COLO829 (cell line): ENCODE data around the gene ACOX1.

ENCODE experiments used
- DNase-seq: peaks from one replicate; pipeline ENCODE4 v3.0.0; 2012; ENCODE audit warnings: low spot score

Gene ACOX1

DNA sequence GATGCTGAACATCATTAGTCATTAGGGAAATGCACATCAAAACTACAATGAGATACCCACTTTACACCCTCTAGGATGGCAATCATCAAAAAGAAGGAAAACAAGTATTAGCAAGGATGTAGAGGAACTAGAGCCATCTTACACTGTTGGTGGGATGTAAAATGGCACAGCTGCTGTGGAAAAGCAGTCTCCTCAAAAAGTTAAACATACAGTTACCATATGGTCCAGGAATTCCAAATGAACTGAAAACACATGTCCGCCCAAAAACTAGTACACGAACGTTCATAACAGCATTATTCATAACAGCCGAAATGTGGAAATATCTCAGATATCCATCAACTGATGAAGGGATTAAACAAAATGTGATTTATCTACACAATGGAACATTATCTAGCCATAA is 45.2 kb downstream of the ACOX1 start:
- DNase-seq: no peak

DNA sequence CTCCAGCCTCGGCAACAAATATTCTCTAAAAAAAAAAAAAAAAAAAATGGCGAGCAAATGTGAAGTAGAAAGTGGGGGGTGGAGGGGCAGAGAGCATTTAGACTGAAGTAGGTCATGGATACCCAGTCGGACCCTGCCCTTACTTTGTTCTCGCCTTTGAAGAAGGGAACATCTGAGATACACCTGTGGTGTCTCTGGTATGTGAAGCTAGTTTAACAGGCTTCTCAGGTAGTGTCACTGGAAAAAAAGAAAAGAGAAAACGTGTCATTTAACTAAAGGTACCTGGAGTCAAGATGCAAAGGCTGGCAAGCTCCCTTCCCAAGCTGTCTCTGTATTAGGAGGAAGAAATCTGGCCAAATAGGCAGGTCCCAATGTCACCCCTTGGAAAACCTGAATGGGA is 46.1 kb downstream of the ACOX1 start:
- no peak for DNase-seq

DNA sequence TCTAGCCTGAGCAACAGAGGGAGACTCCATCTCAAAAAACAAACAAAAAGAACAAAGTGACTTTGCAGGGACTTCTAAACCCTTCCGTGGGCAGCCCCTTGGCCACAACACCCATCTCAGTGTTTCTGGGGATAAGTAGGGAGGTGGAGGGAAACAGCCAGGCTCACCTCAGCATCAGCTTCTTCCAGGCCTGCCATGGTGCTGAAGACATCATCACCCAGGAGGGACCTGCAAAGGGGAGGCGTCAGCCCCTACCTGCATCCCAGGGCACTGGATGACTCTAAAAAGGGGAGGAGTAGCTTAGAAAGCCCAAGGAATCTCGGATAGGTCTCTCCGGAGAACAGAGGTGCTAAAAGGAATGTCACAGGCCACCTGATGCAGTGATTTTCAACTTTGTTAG is 47.9 kb downstream of the ACOX1 start:
- DNase-seq: no peak

DNA sequence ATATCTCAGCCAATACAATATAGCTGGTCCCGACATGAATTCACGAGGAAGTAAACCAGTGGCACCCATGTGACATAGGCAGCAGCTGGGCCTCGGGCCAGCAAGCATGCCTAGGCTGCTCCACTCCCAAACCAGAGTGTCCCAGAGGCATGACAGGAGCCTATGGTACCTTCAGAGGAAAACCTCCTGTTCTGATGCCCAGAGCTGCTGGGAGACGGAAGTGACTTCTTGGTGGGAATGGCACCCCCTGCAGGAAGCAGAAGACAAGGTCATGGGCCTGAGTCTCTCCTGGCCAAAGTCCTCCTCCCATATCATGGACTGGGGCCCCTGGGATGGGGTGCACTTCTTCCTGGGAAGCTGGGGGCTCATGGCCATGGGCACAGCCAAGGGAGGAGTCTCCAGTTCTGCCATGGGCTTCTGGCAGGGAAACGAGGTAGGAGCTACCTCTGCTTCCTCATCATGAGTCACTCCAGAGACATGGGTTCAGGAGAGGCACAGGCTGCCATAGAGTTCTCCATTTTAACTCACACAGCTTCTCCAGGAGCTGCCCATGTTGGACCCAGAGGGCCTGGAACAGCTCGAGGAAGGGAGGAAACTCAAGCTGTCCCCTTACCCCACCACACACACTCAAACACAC is 51.6 kb downstream of the ACOX1 start:
- peak; percentile 32 for DNase-seq

DNA sequence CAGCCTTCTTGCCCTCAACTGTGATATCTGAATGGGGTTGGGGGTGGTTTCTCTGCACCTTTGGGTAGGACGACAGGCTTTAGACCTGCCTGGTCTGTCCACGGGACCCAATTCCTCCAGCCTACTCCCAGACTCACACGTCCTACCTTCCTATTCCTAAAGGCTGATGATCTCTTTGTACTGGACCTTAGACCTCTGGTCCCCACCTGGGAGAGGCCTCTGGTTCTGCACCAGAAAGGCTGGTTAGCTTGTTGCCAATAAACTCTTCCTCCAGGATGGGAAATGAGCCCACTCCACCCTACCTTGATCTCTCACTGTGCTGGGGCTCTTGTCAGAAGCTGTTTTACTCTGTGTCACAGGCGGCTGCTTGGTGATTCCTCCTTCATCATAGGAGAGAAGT is 52.5 kb downstream of the ACOX1 start:
- no peak for DNase-seq

DNA sequence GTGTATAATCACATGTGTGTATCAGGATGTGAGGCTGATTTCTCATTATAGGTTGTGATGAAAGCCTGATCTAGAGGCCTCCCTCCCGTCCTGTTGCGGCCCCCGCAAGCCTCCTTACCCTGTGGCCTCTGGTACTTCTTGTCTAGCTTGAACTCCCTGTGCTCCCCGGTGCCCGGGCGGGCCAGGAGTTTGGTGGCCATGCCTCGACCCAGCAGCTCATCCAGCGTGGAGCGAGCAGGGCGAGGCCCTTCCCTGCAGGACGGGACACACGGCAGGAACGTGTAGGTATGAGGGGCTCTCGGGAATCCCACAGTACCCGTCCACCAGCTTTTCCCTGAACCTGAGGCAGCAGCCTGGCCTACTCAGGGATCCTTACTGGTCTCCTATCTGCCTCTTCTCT is 53.1 kb downstream of the ACOX1 start:
- DNase-seq: no peak

DNA sequence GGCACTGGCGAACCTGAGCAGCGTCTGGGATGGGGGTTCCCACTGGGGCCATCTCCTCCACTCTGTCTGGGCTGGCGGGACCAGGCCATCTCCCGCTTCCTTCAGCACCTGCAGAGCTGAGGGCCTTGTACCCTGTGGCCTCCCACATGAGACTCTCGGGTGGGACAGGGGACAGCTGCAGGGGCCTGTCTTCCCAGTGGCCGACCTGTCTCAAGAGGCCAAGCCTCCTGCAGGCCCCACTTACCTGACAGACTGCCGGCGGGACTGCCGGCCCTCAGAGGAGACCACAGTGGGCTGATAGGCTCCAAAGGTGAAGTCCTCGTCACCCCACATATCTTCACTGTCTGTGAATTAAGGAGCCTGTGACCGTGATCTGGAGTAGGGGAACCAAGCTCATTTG is 53.9 kb downstream of the ACOX1 start:
- no peak for DNase-seq

DNA sequence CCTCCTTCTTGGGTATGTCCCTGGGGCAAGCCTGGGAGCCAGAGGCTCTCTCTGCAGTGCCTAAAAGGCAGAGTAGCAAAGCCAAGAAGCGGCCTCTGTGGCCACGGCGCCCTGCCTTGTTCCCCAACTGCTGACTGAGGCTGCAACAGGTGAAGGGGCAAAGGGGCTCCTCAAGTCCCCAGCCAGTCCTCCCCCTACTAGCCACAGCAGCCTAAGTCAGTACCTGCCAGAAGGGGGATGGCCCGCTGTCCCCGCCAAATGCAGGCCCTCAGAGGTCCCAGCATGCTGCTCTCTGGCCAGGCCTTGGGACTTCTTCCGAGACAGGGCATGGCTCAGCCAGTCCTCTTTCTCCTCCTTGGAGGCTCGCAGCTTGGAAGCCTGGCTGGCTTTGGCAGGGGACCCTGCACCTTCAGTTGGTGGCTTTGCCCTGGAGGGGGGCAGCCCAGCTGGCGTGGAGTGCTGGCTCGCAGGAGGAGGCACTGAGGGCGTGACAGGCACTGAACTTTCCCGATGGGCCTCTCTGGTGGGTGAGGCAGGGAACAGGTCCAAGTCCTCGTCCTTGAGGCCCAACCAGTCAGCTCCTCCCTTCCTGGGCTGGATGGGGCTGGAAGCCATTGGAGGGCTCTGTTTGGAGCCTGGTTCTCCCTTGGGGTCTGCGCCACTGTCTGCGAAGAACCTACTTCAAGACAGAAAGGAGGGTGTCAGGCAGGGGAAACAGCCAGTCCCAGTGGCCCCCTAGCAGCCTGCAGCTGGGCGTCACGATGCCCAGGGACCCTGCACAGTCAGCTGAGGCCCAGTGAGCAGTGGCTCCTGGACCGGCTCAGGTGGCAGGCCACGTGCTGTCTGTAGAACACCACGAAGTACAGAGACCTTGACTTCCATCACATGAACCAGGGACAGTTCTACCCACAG is 55.7 kb downstream of the ACOX1 start:
- DNase-seq: no peak

DNA sequence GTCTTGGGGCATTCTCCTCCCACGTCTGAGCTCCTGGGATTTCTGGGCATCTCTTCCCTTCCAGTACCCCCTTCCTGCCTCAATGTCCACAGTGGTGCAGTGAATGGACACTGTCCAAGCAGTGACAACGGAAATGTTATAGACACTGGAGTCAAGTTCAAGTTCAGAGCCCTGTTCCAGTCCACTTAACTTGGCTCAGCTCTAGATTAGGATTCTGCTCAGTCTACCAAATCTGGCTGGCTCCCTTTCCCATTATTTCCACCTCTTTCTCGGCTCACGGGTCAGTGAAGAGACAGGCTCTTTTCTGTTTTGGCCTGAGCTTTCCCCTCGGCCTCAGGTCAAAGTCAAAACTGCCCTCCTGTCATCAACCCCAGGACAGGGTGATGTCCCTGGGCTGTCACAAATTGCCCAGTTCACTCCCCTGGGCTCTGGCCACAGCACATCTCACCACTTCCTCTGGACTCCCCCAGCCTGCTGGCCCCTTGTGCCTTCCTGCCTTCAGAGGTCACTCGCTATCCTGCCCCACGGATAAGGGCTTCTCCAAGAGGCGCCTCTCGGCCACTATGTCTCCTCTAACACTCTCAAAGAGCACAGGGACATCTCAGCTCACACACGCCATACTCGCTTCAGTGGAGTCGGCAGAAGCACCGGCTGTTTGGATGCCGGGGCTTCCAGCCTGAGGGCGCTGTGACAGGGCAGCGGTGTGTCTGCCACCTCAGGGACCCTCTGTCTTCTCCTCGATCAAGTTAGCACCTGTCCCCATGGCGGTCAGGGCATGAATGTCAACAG is 56.6 kb downstream of the ACOX1 start:
- DNase-seq: no peak

DNA sequence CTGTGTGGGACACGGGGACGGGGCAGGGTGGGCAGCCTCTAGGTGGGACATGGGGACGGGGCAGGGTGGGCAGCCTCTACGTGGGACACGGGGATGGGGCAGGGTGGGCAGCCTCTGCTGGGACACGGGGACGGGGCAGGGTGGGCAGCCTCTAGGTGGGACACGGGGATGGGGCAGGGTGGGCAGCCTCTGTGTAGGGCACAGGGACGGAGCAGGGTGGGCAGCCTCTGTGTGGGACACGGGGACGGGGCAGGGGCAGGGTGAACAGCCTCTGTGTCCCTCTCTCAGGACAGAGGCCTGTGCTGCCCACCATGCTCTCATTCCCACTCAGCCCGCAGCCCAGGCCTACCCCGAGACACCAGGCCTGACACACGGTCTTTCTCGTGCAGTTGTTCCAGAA is 57.4 kb downstream of the ACOX1 start:
- no peak for DNase-seq

DNA sequence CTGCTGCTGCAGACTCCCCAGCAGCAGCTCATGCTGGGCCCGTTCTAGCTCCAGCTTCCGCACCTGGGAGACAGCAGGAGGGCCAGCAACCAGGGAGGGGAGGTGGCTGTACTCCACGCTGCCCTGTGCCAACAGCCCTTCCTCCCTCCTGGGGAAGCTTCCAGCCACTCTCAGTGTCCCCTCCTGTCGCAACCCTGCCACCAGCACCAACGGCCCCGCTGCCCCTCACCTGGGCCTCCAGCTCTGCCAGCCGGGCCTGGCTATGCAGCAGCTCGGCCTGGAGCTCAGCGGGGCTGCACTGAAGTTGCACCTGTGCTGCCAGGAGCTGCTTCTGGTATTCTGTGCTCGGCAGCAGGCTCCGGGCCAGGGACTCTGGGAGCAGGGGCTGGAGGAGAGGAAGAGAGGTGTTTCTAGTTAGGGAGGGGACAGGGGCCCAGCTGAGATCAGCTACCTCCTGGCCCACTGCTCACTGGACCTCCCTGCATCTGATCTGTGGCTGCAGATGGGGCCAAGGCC is 58.9 kb downstream of the ACOX1 start:
- no peak for DNase-seq

DNA sequence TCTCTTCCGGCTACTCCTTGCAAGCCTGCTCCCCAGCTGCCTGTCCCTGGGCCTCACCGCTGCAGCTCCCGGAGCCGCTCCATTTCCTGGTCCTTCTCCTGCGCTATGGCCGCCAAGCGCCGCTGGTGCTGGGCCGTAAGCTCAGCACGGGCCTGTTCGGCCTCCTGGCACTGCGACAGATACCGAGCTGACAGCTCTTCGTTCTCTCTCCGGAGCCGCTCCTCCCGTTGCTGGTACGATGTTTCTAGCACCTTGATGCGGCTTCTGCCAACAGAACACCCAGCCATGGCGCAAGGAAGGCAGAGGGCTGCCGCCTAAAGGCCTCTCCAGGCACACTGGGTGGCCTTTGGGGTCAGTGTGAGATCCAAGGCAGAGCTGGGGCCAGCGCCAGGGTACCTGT is 59.4 kb downstream of the ACOX1 start:
- DNase-seq: no peak

DNA sequence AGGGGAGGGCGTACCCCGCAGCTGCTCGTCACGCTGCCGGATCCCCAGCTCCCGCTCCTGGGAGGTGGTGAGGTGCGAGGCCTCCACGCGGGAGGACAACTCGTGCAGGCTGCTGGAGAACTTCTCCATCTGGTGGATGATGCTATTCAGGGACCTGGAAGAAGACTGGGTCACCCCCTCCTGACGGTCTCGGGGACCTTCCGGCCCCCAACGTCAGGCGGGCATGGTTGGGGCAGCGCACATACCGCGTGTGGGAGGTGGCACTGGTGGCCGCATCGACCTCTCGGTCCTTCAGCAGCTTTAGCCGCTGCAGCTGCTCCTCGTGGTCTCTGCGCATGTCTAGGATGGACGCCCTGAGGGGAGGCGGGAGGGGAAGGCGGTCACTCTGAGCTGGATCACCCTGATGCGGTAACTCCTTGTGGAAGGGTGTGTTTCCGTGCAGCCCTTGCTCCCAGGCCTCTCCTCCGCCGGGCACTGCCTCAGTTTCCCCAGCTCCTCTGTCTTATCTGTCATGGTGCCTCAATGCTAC is 61.0 kb downstream of the ACOX1 start:
- no peak for DNase-seq

DNA sequence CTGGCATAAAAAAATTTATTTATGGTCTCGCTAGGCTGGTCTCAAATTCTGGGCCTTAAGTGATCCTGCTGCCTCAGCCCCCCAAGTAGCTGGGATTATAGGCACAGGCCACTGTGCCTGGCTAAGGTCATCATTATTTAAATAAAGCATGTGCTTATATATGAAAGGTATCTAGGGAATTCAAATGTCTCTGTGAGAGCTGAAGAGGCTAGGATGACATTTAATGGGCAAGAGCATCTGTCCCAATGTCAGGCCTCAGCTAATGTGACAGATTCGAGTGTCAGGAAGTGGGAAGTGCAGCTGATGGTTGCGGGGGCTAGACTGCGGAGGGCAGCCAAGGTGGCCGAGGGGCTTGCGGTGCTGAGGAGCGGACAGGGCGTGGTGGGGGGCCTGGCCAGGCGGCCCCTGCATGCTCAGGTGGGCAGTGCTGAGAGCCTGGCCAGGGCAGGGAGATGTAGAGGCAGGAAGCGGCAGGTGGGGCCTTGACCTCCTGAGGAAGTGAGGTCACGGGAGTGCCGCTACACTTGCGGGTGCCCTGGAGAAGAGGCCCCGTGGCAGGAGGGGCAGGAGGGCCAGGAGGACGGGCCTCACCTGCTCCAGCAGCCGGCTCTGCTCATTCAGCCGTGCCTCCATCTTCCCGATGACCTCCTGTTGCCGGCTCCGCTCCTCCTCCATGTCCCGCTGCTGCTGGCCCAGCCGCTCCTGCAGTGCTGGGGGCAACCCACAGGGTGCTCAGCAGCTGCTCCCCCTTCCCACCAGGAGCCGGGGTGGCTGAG is 61.6 kb downstream of the ACOX1 start:
- no peak for DNase-seq

DNA sequence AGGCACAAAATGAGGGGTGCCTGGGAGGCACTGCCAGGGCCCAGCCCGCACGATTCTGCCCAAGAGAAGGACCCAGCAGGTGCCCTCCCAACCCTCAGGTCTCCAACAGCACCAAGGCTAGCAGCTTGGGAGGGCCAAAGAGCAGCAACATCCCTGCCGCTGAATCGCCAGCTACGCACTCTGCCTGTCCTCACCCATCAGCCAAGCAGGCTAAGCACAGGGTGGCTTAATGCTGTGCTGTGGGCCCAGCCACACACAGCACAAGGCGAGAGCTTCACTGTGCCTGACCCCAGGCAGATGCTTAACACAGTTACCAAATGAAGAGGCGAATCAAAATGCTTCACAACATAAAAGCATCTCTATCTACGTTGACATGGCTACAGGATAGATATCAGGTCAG is 63.7 kb downstream of the ACOX1 start:
- DNase-seq: no peak

DNA sequence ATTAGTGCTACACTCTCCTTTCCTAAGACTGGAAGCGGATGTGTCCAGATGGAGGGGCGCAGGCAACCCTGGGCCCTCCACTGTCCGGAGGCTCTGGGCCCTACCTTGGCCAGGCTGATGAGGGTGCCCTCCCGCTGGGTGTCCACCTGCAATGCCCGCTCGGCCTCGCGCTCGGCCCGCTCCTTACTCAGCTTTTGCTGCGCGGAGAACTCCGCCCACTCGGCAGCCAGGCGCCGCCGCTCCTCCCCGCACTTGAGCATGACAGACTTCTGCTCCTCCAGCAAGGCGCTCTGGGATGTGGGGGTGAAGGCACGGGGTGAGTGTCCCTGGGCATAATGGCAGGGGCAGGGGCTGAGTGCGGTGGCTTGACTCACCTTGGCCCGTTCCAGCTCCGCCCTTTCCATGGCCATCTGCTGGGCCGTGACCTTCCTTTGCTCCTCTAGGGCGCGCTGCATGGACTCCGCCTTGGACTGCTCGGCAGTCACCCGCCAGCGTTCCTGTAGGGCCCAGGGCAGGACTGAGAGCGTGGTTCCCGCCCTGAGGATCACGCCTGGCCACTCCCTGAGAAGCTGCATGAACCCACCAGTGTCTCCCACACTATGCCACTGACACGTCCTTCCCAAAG is 64.2 kb downstream of the ACOX1 start:
- DNase-seq: no peak

DNA sequence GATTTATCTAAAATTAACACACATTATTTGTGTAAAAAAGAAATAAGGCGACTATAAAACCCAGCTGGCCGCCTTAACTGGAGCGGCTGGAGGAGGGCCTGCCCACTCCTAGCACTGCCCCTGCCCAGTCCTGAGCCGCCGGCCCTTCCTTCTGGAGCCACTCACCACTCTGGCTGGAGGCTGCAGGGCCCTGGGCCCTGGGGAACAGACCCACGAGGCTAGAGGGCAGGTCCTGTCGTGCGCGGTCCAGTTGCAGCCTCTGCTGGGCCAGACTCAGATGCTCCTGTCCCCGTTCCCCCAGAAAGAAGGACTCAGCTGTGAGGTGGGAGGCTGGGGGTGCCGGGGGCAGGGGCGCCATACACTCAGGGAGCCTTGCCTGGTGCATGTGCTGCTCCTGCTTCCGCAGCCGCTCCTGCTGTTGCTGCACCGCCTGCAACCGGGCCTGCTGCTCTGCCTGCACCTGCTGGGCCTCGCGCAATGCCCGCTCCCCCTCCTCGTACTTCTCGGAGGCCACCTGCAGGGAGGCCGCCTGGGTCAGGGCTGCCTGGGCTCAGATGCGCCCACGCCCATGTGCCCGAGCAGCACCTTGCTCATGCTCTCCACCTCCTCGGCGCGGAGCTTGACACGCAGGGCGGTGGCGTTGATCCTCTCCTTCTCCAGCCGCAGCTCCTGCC is 65.3 kb downstream of the ACOX1 start:
- DNase-seq: no peak

DNA sequence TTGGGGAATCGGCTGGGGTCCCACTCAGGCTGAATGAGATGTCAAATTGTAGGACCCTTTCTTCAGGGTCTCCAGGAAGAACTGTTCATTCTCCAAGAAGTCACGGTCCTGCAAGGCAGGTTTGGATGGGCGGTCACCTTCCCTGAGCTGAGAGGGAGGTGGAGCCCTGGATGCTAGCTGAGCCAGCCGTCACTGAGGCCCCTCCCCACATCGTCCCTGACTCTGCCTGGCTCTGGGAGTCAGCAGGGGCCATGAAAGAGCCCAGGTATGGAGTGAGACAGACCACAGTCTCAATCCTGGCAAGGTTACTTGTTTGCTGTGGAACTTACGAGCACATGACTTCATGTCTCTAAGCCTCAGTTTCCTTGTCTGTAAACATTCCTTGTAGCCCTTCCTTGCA is 68.3 kb downstream of the ACOX1 start:
- no peak for DNase-seq

DNA sequence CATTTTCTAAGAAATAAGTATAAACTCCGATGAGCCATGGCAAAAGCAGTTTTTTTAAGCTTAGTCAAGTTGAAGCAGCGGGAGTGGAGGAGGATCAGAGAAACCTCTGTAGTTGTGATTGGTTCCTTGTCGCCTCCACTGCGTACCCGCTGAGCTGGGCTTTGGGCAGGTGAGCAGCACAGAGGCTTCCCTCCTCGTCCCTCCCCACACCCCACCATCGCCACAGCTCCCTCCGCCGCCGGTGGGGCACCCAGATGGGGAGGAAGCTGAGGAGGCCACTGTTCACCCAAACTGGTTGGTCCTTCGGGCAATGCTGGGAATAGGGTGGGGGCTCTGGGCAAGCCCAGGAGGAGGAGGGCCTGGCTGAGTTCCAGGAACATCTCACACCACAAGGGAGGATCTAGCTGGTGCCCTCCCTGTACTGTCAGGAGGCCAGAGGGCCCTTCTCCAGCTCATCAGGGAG is 69.1 kb downstream of the ACOX1 start:
- no peak for DNase-seq

DNA sequence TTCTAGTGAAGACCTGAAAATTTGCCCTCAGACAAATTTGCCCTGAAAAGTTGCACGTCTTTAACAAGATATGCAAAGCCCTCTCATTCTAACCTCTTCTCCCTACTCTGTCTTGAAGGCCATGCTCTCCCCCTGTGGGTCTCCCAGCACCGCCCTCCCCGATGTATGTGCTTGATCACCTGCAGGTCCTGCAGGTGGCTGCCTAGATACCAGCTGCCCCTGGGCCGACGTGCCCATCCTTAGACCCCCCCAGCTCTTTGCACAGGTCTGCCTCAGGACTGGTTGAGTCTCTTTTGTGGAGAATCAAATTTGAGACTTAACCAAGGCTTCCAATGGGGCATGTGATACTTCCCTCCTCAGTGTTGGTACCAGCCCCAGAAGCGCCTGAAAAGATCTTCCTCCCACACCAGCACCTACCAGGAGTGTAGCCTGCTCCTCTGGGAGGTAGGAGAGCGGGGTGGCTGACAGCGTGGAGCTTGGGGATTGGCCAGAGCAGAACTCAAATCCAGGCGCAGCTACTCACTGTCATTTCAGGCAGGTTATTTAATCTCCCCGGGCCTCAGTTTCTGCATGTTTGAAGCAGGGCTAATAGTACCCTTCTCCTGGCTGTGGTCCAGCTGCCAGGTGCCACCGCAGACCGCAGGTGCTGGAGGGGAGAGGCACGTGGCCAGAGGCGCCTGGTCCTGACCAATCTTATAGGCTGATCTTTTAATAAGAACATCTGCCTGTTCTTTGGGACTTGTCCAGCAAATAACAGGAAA is 69.7 kb downstream of the ACOX1 start:
- DNase-seq: no peak
